Stimulated activated CD8-positive, alpha-beta memory T cell treated with anti-CD3 and anti-CD28 coated beads, Interleukin-7, amount 100 ng/mL, for 48 hours (primary cell): ENCODE measurements around the gene EXD3.

ENCODE experiments used
- DNase-seq, 2 donors: peaks; one replicate each; pipeline ENCODE4 v3.0.0-alpha.2; 2020; ENCODE audit warnings: low read depth in 1 of 2; ENCODE audit errors: extremely low read depth in 1 of 2

EXD3 gene

DNA sequence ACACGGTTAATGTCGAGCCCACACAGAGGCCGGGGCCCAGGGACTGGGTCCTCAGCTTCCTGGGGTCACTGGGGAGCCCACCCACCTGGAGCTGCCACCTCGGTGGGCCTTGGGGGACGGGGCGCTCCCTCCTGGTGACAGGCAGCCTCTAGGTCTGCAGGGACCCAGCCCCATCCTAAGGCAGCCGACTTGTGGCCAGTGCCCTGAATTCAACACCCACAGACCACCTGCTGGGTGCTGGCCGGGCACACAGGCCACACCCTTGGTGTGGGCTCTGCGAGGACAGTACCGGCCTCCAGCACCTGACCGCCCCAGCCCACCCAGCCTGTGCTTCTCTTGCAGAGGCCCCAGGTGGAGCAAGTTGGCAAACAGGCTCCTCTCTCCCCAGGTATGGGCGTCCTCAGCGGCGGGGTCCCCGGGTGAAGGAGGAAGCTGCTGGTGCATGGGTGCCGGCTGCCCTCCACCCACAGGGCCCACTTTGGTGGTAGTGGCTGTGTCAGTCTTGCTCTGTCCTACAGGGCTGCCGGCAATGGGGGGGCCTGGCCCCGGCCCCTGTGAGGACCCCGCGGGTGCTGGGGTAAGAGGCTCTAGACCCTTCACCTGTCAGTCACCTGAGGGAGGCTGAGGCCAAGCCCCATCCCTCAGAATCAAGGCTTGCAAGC is 9.9 kb upstream of the EXD3 start:
- DNase-seq, result no peak

DNA sequence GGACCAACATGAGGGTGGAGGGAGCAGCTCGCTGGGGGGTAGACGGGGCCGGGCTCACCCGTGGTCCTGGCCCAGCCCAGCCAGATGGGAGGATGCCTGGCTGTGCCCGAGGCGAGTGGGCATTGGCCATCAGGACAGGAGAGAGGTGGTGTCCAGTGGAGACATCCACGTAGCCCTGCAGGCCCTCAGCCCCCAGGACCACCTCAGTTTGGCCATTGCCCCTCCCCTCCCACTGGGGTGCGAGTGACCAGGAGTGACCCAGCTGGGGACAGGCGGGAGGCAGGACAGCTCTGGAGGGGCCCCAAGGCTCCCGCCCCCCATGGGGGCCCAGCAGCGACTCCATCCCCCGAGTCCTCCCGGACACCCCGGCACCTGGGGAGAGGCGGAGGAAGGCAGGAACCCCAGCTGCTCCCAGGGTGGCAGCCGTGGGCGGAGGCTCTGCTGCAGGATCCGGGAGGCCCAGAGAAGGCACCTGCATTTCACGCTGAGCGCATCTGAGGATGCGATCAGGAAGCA is 8.5 kb upstream of the EXD3 start:
- DNase-seq, result no peak

DNA sequence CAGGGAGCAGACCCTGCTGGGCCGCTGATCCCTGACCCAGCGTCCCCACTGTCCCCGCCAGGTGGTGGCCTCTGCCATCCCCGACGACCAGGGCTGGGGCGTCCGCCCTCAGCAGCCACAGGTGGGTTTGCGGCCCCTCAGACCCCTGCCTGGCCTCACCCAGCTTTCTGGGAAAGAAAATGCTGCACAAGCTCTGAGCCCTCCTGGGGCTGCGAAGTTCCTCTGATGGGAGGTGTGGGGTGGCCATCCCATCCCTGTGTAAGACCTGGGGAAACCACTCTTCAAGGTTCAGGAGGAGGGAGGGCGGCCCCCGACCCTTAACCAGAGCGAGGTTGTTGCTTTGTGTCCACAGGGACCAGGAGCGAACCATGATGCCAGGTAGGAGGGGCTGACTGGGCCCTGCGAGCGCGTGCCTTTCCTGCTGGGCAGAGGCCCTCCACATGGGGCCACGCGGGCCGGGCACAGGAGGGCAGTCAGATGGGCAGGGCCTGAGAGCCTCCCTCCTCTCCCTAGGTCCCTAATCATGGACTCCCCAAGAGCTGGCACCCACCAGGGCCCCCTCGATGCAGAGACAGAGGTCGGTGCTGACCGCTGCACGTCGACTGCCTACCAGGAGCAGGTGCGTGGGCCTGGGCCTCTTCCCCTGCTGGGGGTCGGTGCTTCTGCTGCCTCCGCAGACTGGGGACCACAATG is 7.9 kb upstream of the EXD3 start:
- no peak for DNase-seq

DNA sequence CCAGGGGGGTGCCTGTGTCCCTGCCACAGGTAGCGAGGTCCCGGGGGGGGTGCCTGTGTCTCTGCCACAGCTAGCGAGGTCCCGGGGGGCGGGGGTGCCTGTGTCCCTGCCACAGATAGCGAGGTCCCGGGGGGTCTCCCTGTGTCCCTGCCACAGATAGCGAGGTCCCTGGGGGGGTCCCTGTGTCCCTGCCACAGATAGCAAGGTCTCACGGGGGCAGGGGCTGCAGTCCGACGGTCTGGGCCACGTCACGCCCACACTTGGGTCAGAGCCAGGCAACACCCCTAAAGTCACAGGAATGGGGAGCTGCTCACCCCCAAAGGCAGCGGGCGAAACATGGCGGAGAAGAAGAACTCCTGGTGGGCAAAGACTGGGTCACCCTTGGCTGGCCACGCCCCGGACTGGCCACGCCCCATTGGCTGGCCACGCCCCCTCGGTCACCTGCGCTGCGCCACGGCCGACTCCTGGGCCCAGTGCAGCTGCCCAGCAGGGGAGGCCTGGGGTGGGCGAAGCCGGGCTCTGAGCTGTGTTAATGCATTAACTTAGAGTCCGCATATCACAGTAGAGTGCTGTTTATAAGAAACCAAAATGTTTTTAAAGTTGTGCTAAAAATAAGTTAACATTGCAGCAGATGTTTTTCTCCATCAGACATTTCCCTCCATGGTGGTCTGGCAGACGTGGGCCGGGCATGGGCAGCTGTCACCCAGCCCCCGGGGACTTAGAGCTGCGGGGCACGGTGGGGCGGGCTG is 7.2 kb upstream of the EXD3 start:
- no peak for DNase-seq

DNA sequence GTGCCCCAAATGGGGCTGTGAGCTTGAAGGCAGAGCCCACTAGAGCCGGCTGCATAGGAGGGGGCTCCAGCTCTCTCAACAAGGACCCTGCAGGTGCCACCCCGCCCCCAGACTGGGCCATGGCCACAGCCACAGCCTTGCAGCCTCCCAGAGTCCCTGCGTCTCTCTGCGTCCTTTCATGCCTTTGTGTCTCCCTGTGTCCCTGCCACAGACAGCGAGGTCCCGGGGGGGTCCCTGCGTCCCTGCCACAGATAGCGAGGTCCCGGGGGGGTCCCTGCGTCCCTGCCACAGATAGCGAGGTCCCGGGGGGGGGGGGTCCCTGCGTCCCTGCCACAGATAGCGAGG is 6.6 kb upstream of the EXD3 start:
- no peak for DNase-seq

DNA sequence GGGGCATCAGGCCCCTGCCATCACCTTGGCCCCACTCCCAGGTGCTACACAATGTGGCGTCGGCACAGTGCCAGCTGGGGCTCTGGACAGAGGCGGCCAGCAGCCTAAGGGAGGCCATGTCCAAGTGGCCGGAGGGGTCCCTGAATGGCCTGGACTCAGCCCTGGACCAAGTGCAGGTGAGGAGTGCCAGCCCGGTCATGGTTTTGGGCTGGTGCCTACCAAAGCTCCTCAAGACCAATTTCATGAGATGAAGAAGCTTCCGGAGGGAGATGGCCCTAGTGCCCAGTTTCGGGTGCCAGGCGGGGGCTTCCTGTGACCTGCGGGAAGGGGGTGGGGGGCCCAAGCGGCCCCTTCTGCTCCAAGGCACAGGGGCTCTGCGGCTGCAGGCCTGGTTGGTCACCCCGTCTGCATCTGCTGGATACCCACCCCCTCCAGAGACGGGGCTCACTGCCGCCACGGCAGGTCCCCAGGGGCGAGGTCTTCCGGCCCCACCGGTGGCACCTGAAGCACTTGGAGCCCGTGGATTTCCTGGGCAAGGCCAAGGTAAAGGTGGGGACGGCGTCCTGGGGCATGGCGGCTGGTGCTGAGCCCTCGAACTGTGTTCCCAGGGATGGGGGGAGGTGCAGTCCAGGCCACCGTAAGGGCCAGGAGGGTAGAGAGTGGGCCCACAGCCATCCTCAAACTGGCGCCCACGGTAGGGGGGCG is 6.0 kb upstream of the EXD3 start:
- no peak for DNase-seq

DNA sequence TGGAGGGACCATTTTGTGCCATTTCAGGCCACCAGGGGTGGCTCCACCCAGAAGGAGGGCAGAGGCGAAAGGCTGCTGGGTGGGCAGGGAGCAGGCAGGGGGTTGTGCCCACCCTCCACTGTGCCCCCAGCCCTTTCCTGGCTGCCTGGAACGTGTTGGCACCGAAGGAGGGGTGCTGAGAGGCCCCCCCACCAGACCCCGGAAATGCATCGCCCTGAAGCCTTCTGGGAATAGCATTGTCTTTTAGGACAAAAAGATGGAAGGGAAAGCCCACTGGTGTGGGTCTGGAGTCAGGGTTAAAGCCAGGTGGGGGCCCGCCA is 5.3 kb upstream of the EXD3 start:
- no peak for DNase-seq

DNA sequence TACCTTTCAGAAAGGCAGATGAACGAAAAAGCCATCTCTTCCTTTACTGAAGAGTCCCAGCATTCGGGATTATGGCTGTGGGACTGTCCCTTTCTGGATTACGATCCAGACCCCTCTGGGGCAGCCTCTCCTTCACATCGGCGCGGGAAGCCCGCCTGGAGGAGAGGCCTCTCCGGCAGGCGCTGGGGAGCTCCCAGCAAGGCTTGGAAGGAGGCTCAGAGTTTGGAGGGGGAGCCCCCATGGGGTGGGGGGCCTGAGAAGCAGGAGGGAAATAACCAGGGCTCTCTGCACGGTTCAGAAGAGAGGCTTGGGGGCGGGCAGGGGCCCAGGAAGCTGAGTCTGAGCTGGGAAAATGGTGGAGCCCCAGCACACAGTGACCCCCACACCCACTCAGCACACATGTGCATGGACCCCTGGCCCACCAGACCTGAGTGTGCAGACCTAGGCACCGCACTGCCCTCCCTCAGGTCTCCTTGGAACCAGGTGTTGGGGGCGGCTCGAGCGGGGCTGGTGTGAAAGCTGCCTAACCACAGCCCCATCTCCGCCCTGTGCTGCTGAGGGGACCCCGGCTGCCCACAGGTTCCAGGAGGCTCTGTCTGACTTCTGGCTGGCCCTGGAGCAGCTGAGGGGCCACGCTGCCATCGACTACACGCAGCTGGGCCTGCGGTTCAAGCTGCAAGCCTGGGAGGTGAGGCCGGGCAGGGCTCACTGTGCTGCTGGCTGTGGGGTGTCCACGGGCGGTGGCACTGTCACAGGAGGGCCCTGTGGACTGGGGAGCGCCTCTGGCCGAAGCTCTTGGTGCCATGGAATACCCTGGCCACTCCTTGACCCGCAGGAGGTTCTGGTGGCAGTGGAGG is 4.7 kb upstream of the EXD3 start:
- DNase-seq, result no peak

DNA sequence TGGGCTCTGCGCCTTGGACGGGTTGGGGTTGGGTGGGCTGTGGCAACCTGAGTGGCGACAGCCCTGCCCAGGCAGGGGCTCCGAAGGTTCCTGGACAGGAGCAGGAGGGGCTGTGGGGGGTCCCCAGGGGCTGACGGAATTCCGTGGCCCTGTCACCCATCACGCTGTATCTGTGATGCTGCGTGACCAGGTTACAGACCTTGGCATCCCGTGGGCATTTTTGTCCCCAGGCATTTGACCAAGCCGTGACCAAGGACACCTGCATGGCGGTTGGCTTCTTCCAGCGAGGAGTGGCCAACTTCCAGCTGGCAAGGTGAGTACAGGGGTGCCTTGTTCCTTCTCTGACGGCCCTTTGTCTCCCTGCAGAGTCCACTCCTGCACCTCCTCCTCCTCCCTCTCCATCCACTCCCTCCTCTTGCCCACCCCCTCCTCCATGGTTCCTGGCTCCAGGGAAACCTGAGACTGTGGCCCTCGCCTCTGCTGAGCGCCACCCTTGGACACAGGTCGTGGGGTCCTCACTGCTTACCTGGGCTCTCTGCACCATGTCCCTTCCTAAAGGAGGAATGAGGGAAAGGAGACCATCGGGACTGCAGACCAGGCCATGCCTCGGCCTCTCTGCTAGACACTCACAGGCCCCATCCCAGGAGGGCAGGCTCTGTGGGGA is 3.2 kb upstream of the EXD3 start:
- DNase-seq, result no peak

DNA sequence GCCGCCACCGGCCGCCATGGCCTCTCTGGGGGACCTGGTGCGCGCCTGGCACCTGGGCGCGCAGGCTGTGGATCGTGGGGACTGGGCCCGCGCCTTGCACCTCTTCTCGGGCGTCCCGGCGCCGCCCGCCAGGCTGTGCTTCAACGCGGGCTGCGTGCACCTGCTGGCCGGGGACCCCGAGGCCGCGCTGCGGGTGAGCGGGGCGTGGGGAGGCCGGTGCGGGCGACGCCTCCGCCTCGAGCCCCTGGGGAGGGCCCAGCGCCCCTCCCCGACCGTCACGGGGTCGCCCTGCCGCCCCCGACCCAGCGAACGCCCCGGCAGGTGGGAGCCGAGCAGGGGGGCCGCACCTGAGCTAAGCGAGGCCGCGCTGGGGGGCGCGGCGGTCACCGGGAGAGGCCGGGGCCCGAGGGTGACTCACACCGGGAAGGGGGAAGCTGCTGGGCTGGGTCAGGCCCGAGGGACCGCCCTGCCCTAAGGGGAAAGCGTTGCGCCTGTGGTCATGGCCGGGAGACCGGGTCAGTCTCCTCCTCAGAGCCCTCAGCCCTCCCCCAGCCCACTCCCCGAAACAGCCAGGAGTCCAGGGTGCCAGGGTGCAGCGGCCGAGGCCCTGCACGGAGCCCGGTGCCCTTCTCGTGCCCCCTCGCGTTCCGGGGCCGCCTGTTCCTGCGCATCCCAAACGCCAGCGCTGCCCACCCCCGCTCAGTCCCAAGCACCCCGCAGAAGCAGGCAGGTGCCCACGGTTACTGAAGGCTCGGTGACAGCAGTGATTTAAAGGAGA is 741 bp upstream of the EXD3 start:
- DNase-seq, result no peak

DNA sequence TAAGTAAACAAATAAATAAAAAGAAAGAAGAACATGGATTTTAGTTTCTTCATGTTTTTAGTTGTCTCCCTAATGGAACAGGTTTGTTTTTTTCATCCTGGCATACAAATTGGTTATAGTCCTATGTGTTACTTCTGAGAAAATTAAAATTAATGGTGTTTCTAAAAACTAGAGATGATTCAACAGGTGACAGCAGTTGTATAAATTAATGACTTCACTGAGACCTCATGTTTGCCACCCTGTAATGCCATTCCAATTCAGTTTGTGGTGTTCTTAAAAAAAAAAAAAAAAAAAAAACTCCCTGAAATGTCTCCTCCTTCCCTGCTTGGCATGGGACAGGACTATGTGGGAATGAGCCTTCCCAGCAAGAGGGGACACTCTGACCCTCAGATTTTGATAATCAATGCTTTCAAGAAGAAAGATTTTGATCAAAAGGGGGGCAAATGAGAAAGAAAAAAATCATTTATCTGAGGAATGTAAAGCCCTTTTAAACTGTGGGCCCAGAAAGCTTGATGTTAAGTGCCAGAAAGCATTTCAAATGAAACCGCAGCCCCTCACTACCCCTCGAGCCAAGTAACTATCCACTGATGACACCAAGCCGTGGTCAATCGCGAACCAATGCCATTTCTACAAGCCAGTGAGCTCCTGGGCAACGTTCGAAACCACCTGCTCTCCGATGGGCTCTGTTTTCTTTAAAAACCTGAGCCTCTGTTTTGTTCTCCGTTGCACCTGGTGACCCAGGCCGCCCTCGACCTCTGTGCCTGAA is 941 bp downstream of the EXD3 start:
- no peak for DNase-seq

DNA sequence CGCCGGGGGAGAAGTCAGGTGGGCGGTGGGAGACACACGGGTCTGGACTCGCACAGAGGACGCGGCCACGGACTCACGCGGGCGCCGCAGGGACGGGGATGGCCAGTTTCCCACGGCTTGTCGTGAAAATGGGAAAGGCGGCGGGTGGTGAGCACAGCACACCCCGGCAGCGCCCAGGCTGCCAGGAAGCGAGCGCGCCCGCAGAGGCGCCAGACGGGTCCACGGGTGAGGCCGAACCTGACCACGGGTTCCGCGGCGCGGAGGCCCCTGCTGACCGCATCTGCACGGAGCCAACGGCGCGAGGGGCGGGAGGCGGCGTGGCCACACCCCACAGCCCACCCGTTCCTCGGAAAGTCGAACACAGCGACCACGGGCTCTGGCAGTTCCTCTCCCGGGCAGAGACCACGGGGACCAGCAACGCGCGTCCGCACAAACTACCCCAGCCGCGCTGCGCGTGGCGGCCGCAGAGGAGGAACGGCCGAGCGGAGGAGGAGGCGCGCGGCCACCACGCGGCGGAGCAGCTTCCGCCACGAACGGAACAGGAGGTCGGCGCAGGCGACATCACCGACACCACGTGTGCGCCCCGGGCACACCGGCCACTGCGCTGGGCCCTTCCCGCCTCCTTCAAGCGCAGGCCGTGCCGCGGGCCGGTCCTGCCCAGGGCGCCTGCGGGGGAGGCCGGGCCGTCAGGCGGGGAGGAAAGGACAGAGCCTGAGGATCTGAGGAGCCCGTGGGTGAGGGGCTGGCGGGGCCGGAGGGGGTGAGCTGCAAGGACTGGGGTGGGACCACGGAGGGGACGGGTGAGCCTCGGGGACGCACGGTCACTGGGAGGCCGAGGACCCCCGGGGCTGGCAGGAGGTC is 5.6 kb downstream of the EXD3 start:
- DNase-seq, result no peak

DNA sequence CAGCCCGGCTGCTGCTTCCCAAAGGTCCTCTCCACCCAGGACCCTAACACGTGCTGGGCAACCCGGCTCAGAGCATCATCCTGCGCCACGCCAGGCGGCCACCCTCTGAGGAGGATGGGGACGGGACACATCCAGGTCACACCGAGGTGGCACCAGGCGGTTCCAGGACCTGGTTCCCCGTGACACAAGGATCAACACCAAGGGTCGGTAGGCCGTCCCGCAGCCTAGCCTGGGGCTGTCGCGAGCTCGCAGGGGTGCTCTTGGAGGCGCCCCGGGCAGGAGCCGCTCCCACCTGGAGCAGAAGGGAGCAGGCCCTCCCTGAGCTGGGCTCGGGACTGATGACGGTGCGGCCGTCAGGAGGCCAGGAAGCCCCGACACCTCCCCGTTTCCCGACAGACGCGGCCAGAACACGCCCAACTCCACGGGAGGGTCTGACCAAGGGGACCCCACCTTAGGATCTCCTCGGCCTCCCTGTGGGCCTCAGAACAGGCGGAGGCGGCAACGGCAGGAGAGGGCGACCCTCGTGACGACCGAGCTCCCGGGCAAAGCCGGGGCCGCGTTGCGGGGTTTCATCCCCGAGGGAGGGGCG is 6.3 kb downstream of the EXD3 start:
- DNase-seq, result no peak

DNA sequence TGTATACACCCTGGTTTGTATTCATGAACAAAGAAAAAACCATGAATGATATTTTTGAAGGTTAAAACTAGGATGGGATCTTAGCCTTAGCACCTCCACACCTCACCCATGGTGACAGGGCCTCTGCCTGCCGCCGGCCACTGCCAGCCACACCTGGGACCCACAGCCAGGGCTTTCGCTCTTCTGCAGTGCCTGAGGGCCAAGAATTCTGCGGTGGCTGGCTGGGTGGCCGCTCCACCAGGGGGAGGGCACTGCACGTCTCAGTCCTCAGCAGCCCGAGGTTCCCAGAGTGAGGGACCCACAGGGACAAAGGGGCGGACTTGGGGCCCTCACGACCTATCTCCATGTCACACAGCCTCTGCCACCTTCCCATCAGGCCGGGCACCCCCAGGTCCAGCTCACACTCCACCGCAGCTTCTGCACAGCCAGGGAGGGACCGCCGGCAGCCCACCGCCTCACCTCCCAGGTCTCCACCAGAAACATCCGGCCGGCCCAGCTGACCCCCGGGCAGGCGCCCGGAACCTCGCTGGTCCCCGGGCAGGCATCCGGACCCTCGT is 6.9 kb downstream of the EXD3 start:
- DNase-seq, result no peak

DNA sequence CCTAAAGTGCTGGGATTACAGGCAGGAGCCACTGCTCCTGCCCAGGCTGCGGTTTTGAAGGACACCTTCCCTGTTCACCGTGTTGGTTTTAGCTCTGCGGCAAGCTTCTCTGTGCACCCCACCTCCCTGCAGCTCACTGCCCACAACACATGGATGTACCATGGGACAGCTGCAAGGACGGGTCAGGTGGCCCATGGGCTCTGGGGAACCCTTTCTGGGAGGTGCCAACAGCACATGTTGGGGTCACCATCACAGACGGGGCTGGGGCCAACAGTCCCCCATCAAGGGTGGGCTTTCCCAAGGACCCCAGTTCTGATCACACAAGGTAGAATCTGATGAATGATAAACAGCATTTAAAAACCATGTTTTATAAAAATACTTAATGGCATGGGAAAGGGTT is 7.5 kb downstream of the EXD3 start:
- no peak for DNase-seq

DNA sequence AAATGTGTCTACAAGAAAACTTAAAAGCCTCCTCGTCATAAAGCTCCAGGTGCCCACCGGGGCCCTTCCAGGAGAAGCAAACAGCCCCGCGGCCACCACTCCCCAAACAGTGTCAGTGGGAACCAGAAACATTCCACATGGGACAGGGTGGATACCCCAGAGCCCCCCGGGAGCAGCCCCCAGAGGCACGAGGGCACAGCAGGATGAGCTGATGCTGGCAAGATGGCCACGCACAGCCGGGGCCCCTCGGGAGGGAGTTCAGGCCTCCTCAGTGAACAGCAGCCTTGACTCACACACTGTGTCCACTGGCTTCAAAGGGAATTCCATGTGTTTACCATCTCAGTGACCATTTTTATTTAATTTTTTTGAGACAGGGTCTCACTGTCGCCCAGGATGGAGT is 10.5 kb downstream of the EXD3 start:
- DNase-seq, result no peak
